ENCODE data around the gene CHID1.

GRCh38 chr11:958101-958500 lies 47.5 kb upstream of the CHID1 start:
- no peak for TF ChIP-seq CTCF (conservative IDR thresholded peaks at IDR 0.05)
- no peak for TF ChIP-seq EZH2 (IDR thresholded peaks at IDR 0.05; ENCODE audit: low read depth)

Measured in PC-9 (cell line).